Mesodermal cell (in vitro differentiated cells): ENCODE data around the gene MAFG.
A peak's percentile ranks its signal among the peaks of the same experiment; 100 is the strongest.

Experiments
- H3K27ac ChIP-seq: 2 replicates; pipeline ENCODE4 v1.7.0; 2013; ENCODE audit warnings: mild to moderate bottlenecking, low read depth, low read length, moderate library complexity; ENCODE audit not compliant: severe bottlenecking
- H3K36me3 ChIP-seq: 2 replicates; pipeline ENCODE4 v1.7.1; 2013; ENCODE audit warnings: mild to moderate bottlenecking, low read length, moderate library complexity; ENCODE audit not compliant: control insufficient read depth, insufficient read depth
- H3K4me1 ChIP-seq: one replicate; pipeline ENCODE4 v1.7.1; 2013; ENCODE audit warnings: mild to moderate bottlenecking, low read length; ENCODE audit not compliant: insufficient read depth, control insufficient read depth, poor library complexity, severe bottlenecking
- H3K4me3 ChIP-seq: 2 replicates; pipeline ENCODE4 v1.7.0; 2013; ENCODE audit warnings: low read length, control low read depth, mild to moderate bottlenecking; ENCODE audit not compliant: insufficient read depth, poor library complexity, severe bottlenecking; ENCODE audit errors: extremely low read depth
- H3K9me3 ChIP-seq: 2 replicates; pipeline ENCODE4 v1.7.1; 2013; ENCODE audit warnings: mild to moderate bottlenecking, low read length, moderate library complexity; ENCODE audit not compliant: control insufficient read depth
- WGBS, 2 experiments: methylation state at CpG; one replicate each; pipeline ENCODE4 v1.1.5; 2013; ENCODE audit warnings: missing lambda C conversion rate in 2 of 2; ENCODE audit not compliant: insufficient coverage in 2 of 2; 5-methylcytosine and 5-hydroxymethylcytosine counted together

Gene MAFG

DNA sequence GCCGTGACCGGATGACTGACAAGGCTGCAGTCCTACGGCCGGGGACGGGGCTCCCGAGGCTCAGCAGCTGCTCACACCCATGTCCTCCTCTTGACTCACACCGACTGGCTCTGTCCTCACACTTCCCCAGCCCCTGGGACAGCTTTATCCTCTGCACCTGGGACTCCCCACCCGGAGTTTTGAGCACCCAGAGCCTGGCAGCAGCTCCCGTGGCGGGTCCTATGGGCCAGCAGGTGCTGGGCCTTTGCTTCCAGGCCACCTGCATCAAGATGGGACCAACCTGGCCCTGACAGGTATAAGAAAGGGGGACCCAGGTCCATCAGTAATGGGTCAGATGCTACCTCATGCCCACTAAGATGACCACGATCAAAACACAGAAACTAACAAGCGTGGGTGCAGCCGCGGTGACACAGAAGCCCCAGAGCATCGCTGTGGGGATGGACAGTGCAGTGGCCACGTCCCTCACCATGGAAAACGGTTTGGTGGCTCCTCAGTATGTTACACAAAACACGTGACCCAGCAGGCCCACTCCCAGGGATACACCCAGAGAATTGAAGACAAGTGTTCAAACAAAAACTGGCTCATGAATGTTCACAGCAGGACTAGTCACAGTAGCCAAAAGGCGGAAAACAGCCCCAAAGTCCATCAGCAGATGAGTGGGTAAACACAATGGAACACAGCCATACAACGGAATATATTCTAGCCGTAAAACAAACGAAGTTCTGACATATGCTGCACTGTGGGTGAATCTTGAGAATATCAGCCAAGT lies 36.7 kb upstream of the MAFG start:
- Histone ChIP-seq H3K4me3 (no peak overlapping the region), H3K36me3 (no peaks in the 10 kb centered on the region), H3K4me1 (peaks cover 25% of the 10 kb centered on the region), H3K9me3 (no peaks in the 10 kb centered on the region), H3K27ac (no peak overlapping the region)
- WGBS, 2 experiments: 77 to 86% methylated on average over 22 of the region's 22 CpGs

GRCh38 chr17:81962499-81963441 lies 35.2 kb upstream of the MAFG start:
- peaks cover 20% of the 10 kb centered on the region for H3K4me1 ChIP-seq
- 71 to 75% methylated on average over 33 of the region's 37 CpGs for WGBS, 2 experiments
- H3K27ac ChIP-seq: no peak overlapping the region
- H3K4me3 ChIP-seq: no peak overlapping the region
- no peaks in the 10 kb centered on the region for H3K9me3 ChIP-seq
- H3K36me3 ChIP-seq: no peaks in the 10 kb centered on the region

GRCh38 chr17:81961521-81962498 lies 34.3 kb upstream of the MAFG start:
- Histone ChIP-seq H3K4me1 (peaks cover 11% of the 10 kb centered on the region), H3K36me3 (no peaks in the 10 kb centered on the region), H3K4me3 (peak overlapping the region; percentile 14), H3K9me3 (no peaks in the 10 kb centered on the region), H3K27ac (no peak overlapping the region)
- 23 to 24% methylated on average over 57 to 60 of the region's 82 CpGs for WGBS, 2 experiments

DNA sequence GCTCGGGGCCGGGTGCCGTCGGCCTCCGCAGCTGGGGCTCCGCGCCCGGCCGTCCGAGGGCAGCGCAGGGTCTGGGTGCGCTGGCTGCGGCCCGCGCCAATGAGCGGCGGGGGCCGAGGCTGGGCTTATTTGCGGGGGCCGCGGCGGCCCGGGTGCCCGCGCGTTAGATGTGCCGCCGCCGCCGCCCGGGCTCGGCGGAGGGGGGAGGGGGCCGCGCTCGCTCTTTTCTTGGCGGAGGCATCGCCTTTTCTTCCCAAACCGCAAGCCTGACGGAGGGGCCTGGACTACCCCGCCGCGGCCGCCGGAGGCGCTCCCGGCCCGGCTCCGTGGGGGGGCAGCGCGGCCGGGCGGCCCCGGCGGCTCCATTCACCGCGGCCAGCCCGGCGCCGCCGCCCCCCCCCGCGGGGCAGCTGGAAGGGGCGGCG lies 33.6 kb upstream of the MAFG start, which contains the start of gene NOTUM:
NOTUM (minus strand) TSS at position 101 of the 425 bp plus-strand sequence. CDS start 278 bp downstream, outside the sequence.
- Histone ChIP-seq H3K4me3 (peak within 1 kb of the TSS; percentile 51), H3K4me1 (peaks cover 9% of the 10 kb centered on the region), H3K36me3 (no peaks in the 10 kb centered on the region), H3K9me3 (no peaks in the 10 kb centered on the region), H3K27ac (no peak within 1 kb of the TSS)
- 0 to 1% methylated on average over 41 to 50 of the region's 65 CpGs for WGBS, 2 experiments

DNA sequence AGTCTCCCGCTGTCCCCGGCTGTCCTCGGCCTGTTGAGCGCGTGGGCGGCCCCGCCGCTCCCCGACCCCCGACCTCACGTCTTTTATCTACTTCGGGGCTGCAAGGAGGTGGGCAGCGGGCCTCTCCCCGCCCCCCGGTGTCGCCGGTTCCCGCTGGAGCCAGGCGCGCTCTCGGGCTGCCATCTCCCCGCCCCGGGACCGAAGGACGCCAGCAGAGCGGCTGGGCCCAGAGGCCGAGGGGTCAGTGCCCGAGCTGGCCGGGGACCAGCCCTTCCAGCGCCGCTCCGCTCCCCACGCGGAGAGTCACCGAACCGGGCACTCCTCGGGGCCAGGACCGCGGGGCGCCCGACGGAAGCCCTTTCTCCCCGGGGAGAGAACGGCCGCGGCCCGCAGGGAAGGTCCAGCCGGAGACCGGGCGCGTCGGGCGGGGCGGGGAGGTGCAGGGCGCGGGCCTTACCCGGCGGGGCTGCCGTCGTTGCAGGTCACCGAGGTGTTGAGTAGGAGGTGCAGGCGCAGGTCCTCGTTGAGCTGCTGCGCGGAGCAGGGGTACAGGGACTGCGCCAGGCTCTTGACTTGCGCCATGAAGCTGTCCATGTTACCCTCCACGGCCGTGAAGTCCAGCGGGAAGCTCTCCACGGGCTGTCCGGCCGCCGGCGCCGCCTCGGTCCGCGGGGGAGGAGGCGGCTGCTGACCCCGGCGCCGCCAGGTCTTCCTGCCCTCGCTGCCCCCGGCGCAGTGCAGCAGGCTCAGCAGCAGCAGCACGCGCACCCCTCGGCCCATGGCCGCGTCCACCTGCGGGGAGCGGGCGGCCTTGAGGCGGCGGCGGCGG lies 32.8 kb upstream of the MAFG start:
- H3K4me1 ChIP-seq: peaks cover 9% of the 10 kb centered on the region
- H3K36me3 ChIP-seq: no peaks in the 10 kb centered on the region
- 3% methylated on average over 81 to 84 of the region's 98 CpGs for WGBS, 2 experiments
- peak overlapping the region; percentile 51 for H3K4me3 ChIP-seq
- no peak overlapping the region for H3K27ac ChIP-seq
- H3K9me3 ChIP-seq: no peaks in the 10 kb centered on the region

DNA sequence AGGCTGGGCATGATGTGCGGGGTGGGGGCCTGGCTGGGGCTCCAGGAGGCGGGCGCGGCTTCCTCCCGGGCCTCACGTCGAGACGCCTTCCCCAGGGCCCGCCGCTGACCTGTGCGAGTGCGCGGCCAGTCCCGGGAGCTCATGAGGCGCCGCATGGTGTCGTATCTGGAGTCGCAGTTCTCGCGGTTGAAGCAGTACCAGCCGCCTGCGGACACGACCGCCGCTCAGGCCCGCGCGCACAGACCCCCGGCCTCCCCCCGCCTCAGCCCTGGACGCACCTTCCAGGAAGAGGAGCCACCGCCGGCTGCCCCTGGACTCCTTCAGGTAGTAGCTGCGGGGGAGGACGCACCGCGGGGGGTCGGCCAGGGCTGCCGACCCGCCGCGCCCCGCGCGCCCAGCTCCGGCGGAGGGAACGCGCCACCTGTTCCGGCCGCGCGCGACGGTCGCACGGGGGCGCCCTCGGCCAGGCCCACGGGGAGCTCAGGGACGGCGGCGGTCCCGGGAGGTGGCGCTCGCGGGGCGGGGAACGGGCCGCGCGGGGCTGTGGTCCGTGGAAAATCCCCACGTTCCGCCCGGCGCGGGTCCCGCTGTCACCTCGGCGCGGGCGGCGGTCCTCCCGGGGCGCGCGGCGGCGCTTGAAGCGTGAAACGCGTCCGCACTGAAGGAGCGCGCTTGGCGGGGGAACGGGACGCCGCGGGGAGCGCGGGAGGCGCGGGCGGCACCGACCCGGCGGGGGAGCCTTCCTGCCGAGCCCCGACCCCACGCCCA lies 32.0 kb upstream of the MAFG start:
- WGBS, 2 experiments: 4 to 5% methylated on average over 100 to 109 of the region's 112 CpGs
- Histone ChIP-seq H3K36me3 (no peaks in the 10 kb centered on the region), H3K4me3 (peak overlapping the region; percentile 51), H3K9me3 (no peaks in the 10 kb centered on the region), H3K27ac (no peak overlapping the region), H3K4me1 (peaks cover 9% of the 10 kb centered on the region)

DNA sequence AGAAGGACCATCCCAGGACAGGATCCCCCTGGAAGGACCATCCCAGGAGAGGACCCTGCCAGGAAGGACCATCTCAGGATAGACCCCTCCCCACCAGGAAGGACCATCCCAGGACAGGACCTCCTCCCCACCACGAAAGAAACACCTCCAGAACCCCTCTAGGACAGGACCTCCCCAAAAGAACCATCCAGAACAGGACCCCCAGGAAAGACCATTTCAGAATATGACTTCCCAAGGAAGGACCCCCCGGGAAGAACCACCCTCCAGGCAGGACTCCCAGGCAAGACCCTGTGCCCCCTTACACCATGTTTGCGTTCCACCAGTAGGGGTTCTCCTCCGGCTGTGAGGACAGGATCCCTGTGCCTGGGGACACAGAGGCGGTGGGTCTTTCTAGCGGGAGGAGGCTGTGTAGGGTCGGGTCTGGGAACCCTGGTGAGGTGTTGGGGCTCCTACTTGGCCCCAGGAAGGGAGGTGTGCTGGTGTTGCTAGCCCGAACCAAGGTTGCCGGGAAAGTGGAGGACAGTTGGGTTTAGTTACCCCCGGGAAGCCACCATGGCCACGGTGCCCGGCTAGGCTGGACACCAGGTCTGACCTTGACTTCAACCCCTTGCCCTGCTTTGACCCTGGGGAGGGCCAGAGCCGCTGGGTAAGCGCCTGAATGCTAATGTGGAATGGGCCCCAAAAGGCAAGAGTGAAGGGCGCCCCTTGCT lies 31.3 kb upstream of the MAFG start:
- no peak overlapping the region for H3K27ac ChIP-seq
- no peaks in the 10 kb centered on the region for H3K9me3 ChIP-seq
- peaks cover 9% of the 10 kb centered on the region for H3K4me1 ChIP-seq
- WGBS, 2 experiments: 73 to 86% methylated on average over 12 to 14 of the region's 15 CpGs
- no peak overlapping the region for H3K4me3 ChIP-seq
- peaks cover 3% of the 10 kb centered on the region for H3K36me3 ChIP-seq

- H3K4me1 ChIP-seq: peaks cover 9% of the 10 kb centered on the region
- WGBS, 2 experiments: 90 to 92% methylated on average over 8 to 10 of the region's 19 CpGs
- peaks cover 3% of the 10 kb centered on the region for H3K36me3 ChIP-seq
- no peak overlapping the region for H3K4me3 ChIP-seq
- H3K27ac ChIP-seq: no peak overlapping the region
- H3K9me3 ChIP-seq: no peaks in the 10 kb centered on the region
These were observed 30.3 kb upstream of the MAFG start for GRCh38 chr17:81957691-81958432.
